GM18520 (cell line): ENCODE data around the gene LRRC19.
A peak's percentile ranks its signal among the peaks of the same experiment; 100 is the strongest.

Experiments
- ATAC-seq: cut with Tn5 transposase; IDR thresholded peaks from one replicate; pipeline ENCODE4 v1.9.1; 2021; ENCODE audit not compliant: unreplicated experiment

LRRC19 gene

GRCh38 chr9:27005491-27005890 lies at the start of gene LRRC19:
Gene LRRC19 (minus strand): TSS chr9:27005672. CDS start chr9:26999694, 5,978 bp downstream.
- no peak for ATAC-seq

- ATAC-seq, result no peak
Observed at GRCh38 chr9:27054841-27055240, 49.4 kb upstream of the LRRC19 start.

- no peak for ATAC-seq
Observed at GRCh38 chr9:27054125-27054524, 48.7 kb upstream of the LRRC19 start.

GRCh38 chr9:27053369-27054022 lies 48.0 kb upstream of the LRRC19 start:
- ATAC-seq, result no peak

GRCh38 chr9:27047136-27047535 lies 41.7 kb upstream of the LRRC19 start:
- ATAC-seq, result no peak

GRCh38 chr9:27043176-27043575 lies 37.7 kb upstream of the LRRC19 start:
- no peak for ATAC-seq

GRCh38 chr9:27042476-27042875 lies 37.0 kb upstream of the LRRC19 start:
- no peak for ATAC-seq

- no peak for ATAC-seq
Observed at GRCh38 chr9:27041746-27042145, 36.3 kb upstream of the LRRC19 start.

GRCh38 chr9:27037499-27037898 lies 32.0 kb upstream of the LRRC19 start:
- no peak for ATAC-seq

- peak; percentile 48 for ATAC-seq
Observed at GRCh38 chr9:27033815-27034403, 28.4 kb upstream of the LRRC19 start.

- ATAC-seq, result no peak
Observed at GRCh38 chr9:27029186-27029585, 23.7 kb upstream of the LRRC19 start.

- ATAC-seq, result no peak
Observed at GRCh38 chr9:27022920-27023319, 17.4 kb upstream of the LRRC19 start.

GRCh38 chr9:27019589-27019988 lies 14.1 kb upstream of the LRRC19 start:
- no peak for ATAC-seq

GRCh38 chr9:27003426-27004077 lies 1.9 kb downstream of the LRRC19 start:
- ATAC-seq, result no peak

GRCh38 chr9:26995810-26996209 lies 9.7 kb downstream of the LRRC19 start:
- no peak for ATAC-seq

GRCh38 chr9:26983340-26983739 lies 22.1 kb downstream of the LRRC19 start:
- no peak for ATAC-seq

GRCh38 chr9:26975728-26976707 lies 29.5 kb downstream of the LRRC19 start:
- no peak for ATAC-seq

- no peak for ATAC-seq
Observed at GRCh38 chr9:26974927-26975326, 30.5 kb downstream of the LRRC19 start.

GRCh38 chr9:26973989-26974388 lies 31.5 kb downstream of the LRRC19 start:
- ATAC-seq, result no peak

- no peak for ATAC-seq
Observed at GRCh38 chr9:26971721-26972120, 33.8 kb downstream of the LRRC19 start.

- no peak for ATAC-seq
Observed at GRCh38 chr9:26956860-26957233, 48.6 kb downstream of the LRRC19 start.
